Activated naive CD4-positive, alpha-beta T cell treated with anti-CD3 and anti-CD28 coated beads for 36 hours (primary cell): ENCODE results near the gene NOD1. TPM values are rescaled to one million over a fixed set of nuclear protein-coding genes. Genes with fewer than 3 reads are reported as not detected.

Source experiments
- CTCF ChIA-PET: fragments of 350-600 bp; sonication (Branson Sonifier 250); formaldehyde crosslinking; loops from one replicate; lab custom pipeline; 2021; ENCODE audit warnings: antibody characterized with exemption; lab: Charles Lee
- DNase-seq: peaks from one replicate; pipeline ENCODE4 v3.0.0-alpha.2; 2020
- H3K27ac Mint-ChIP-seq: one replicate; pipeline ENCODE4 v1.8.0; 2021; ENCODE audit warnings: mild to moderate bottlenecking, mixed read lengths
- H3K27me3 Mint-ChIP-seq: one replicate; pipeline ENCODE4 v1.8.0; 2021; ENCODE audit warnings: low read depth, mixed read lengths
- H3K36me3 Mint-ChIP-seq: one replicate; pipeline ENCODE4 v1.8.0; 2021; ENCODE audit warnings: low read depth, mixed read lengths
- H3K4me1 Mint-ChIP-seq: one replicate; pipeline ENCODE4 v1.8.0; 2021; ENCODE audit warnings: low read depth, mixed read lengths
- H3K4me3 Mint-ChIP-seq: one replicate; pipeline ENCODE4 v1.8.0; 2021; ENCODE audit warnings: mild to moderate bottlenecking, moderate library complexity, mixed read lengths
- H3K9me3 Mint-ChIP-seq: one replicate; pipeline ENCODE4 v1.8.0; 2021; ENCODE audit warnings: mixed read lengths
- intact Hi-C: fragments of 100-400 bp; cut with micrococcal nuclease; formaldehyde crosslinking; loops from one replicate; pipeline ENCODE4 v1.15.1; 2023
- total RNA-seq, 2 experiments: library from RNA; stranded (reverse); gene quantifications; one replicate each; pipeline ENCODE4 v1.2.3, GENCODE V29; 2021

The NOD1 gene
- total RNA-seq, 2 experiments from 2014 or later, result 9.2 to 9.8 TPM

- no peak for DNase-seq
- intact Hi-C loops, result no loop called here
- Mint-ChIP-seq H3K27ac (no peak overlapping the region), H3K4me3 (no peak overlapping the region), H3K9me3 (no peaks in the 10 kb centered on the region), H3K4me1 (no peaks in the 10 kb centered on the region), H3K27me3 (no peaks in the 10 kb centered on the region), H3K36me3 (peaks cover 12% of the 10 kb centered on the region)
- CTCF ChIA-PET, result interaction anchor here (0.6 kb wide), 1 partner anchor 340 kb away, joined by 3 read pairs; no protein-coding TSS in a partner anchor
Observed at GRCh38 chr7:30452280-30452930, 26.2 kb downstream of the NOD1 start.

DNA sequence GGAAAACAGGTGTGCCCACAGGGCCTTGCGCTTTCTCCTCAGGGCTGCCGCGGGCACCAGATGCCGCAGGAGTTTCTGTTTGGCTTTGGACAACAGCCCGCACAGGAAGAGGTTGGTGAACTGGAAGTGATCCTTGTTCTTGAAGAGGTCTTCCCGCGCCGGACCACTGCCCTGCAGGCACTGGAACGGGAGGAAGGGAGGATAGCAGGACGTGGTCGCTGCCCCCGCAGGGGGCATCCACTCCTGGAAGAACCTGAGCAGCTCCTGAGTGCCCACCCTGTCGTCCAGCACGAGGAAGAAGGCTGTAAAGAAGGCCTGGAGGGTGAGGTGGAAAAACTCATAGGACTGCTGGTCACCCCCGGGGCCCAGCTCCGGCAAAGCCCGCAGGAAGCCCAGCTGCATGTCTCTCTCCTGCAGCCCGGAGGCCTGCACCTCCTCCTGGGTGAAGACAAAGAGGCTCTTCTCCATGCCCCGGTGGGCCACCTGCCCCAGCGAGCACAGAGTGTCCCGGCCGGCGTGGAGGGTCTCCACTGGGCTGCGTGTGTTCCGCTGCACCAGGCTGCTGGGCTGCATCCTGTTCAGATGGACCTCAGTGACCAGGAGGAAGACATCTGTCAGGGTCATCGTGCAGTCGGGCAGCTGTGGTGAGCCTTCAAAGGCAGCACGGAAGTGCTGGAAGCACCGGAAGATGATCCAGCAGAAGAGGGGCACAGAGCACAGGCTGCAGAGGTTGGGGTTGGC, 26.9 kb downstream of the NOD1 start:
- CTCF ChIA-PET, result no interaction called here
- no peaks in the 10 kb centered on the region for H3K4me1 Mint-ChIP-seq

GRCh38 chr7:30450983-30451497, 27.5 kb downstream of the NOD1 start:
- DNase-seq, result no peak
- no peaks in the 10 kb centered on the region for H3K27me3 Mint-ChIP-seq
- intact Hi-C loops, result no loop called here
- no peaks in the 10 kb centered on the region for H3K9me3 Mint-ChIP-seq
- CTCF ChIA-PET, result no interaction called here
- H3K4me1 Mint-ChIP-seq, result no peaks in the 10 kb centered on the region
- H3K36me3 Mint-ChIP-seq, result peaks cover 11% of the 10 kb centered on the region
- H3K27ac Mint-ChIP-seq, result no peak overlapping the region
- H3K4me3 Mint-ChIP-seq, result no peak overlapping the region

More for the DNA sequence above, 26.9 kb downstream of the NOD1 start:
- H3K27me3 Mint-ChIP-seq, result no peaks in the 10 kb centered on the region
- H3K9me3 Mint-ChIP-seq, result no peaks in the 10 kb centered on the region
- intact Hi-C loops, result no loop called here
- peaks cover 12% of the 10 kb centered on the region for H3K36me3 Mint-ChIP-seq
- DNase-seq, result no peak
- no peak overlapping the region for H3K4me3 Mint-ChIP-seq
- no peak overlapping the region for H3K27ac Mint-ChIP-seq

DNA sequence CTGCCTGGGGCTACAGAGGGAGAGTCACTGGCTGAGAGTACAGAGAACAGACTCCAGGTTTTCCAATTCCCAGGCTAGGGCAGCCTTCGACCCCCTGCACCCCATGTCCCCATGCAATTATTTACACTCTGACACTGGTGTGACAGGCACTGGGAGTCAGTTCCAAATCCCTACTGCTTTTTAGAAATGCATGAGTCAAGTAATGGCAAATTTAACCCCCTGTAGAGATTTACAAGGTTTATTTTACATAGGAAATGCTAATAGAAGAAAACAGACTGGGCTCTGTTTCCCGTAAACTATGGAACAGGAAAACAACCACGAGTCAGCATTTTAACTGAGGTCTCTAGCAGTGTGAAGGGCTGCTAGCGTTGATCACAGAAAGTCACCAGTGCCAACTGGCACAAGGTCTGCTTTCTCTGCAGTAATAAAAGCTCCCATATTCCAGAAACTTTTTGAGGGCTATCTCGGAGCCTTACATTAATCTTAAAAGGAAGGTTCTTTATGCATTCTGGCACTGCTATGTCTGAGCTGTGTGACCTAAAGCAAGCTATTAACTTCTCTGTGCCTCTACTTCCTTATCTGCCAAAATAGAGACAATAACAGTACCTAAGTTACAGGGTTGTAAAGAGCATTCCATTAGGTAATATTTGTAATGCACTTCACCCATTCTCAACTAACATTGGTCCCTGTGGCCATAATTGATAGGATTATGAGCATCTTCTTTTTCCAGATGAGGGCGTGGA, 28.2 kb downstream of the NOD1 start:
- H3K9me3 Mint-ChIP-seq, result no peaks in the 10 kb centered on the region
- peaks cover 3% of the 10 kb centered on the region for H3K4me1 Mint-ChIP-seq
- H3K27ac Mint-ChIP-seq, result no peak overlapping the region
- no peak for DNase-seq
- CTCF ChIA-PET, result no interaction called here
- H3K4me3 Mint-ChIP-seq, result no peak overlapping the region
- intact Hi-C loops, result no loop called here
- H3K36me3 Mint-ChIP-seq, result peaks cover 14% of the 10 kb centered on the region
- no peaks in the 10 kb centered on the region for H3K27me3 Mint-ChIP-seq

- Mint-ChIP-seq H3K4me1 (peaks cover 3% of the 10 kb centered on the region), H3K27me3 (no peaks in the 10 kb centered on the region), H3K27ac (no peak overlapping the region), H3K4me3 (no peak overlapping the region), H3K9me3 (no peaks in the 10 kb centered on the region), H3K36me3 (peaks cover 14% of the 10 kb centered on the region)
- CTCF ChIA-PET, result no interaction called here
- intact Hi-C loops, result no loop called here
- DNase-seq, result no peak
Observed at GRCh38 chr7:30448461-30449189, 30.0 kb downstream of the NOD1 start.

GRCh38 chr7:30447466-30447865, 31.1 kb downstream of the NOD1 start:
- CTCF ChIA-PET, result no interaction called here
- no peaks in the 10 kb centered on the region for H3K9me3 Mint-ChIP-seq
- intact Hi-C loops, result no loop called here
- no peak for DNase-seq
- no peak overlapping the region for H3K4me3 Mint-ChIP-seq
- peaks cover 14% of the 10 kb centered on the region for H3K36me3 Mint-ChIP-seq
- peaks cover 3% of the 10 kb centered on the region for H3K4me1 Mint-ChIP-seq
- H3K27ac Mint-ChIP-seq, result no peak overlapping the region
- no peaks in the 10 kb centered on the region for H3K27me3 Mint-ChIP-seq

GRCh38 chr7:30446266-30446665, 32.3 kb downstream of the NOD1 start:
- Mint-ChIP-seq H3K27ac (no peak overlapping the region), H3K36me3 (peaks cover 14% of the 10 kb centered on the region), H3K9me3 (no peaks in the 10 kb centered on the region), H3K4me3 (no peak overlapping the region), H3K27me3 (no peaks in the 10 kb centered on the region), H3K4me1 (peaks cover 3% of the 10 kb centered on the region)
- CTCF ChIA-PET, result no interaction called here
- intact Hi-C loops, result no loop called here
- DNase-seq, result no peak

DNA sequence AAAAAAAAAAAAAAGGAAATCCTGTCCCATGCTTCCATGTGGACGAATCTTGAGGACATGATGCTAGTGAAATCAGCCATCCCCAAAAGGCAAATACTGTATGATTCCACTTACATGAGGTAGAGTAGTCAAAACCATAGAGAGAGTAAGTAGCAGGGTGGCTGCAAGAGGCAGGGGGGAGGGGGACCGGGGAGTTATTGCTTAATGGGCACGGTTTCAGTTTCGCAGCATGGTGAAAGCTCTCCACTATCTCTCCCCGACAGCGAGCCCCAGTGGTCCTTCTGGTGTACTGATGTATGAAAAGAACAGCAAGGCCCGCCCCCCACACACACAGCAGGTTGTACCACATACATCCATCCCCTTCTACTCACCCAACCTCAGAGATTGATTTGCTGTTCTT, 32.8 kb downstream of the NOD1 start:
- intact Hi-C loops, result no loop called here
- Mint-ChIP-seq H3K4me1 (peaks cover 3% of the 10 kb centered on the region), H3K4me3 (no peak overlapping the region), H3K36me3 (peaks cover 13% of the 10 kb centered on the region), H3K27ac (no peak overlapping the region), H3K27me3 (no peaks in the 10 kb centered on the region), H3K9me3 (no peaks in the 10 kb centered on the region)
- peak; percentile 65 for DNase-seq
- CTCF ChIA-PET, result interaction anchor here (0.6 kb wide), 1 partner anchor 118 kb away, joined by 3 read pairs; no protein-coding TSS in a partner anchor

GRCh38 chr7:30437823-30438574, 40.6 kb downstream of the NOD1 start:
- Mint-ChIP-seq H3K27me3 (no peaks in the 10 kb centered on the region), H3K27ac (no peak overlapping the region), H3K4me3 (no peak overlapping the region), H3K4me1 (no peaks in the 10 kb centered on the region), H3K9me3 (no peaks in the 10 kb centered on the region), H3K36me3 (peaks cover 20% of the 10 kb centered on the region)
- intact Hi-C loops, result no loop called here
- CTCF ChIA-PET, result no interaction called here
- no peak for DNase-seq

- Mint-ChIP-seq H3K9me3 (no peaks in the 10 kb centered on the region), H3K4me3 (no peak overlapping the region), H3K27ac (no peak overlapping the region), H3K4me1 (no peaks in the 10 kb centered on the region), H3K36me3 (peaks cover 20% of the 10 kb centered on the region), H3K27me3 (no peaks in the 10 kb centered on the region)
- intact Hi-C loops, result no loop called here
- CTCF ChIA-PET, result no interaction called here
- DNase-seq, result no peak
Observed at GRCh38 chr7:30436518-30436917, 42.1 kb downstream of the NOD1 start.

DNA sequence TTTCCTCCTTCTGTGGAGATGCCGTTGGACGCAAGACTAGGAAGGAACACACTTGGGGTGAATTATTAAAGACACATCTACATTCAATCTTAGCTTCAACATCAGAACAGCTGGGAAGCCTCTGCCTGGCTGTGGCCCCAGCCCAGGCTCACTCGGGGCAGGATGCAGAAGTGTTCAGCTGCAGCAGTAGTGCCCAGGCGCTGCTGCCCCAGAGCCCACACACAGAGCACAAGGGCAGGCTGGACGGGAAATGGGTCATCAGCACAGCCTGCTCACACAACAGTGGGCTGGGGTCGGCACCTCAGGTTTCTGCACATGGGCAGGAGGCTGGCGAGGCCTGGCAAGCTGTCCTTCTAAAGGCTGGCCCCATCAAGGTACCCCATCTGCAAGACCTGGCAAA, 42.5 kb downstream of the NOD1 start:
- no peaks in the 10 kb centered on the region for H3K4me1 Mint-ChIP-seq
- H3K36me3 Mint-ChIP-seq, result peaks cover 20% of the 10 kb centered on the region
- DNase-seq, result no peak
- H3K4me3 Mint-ChIP-seq, result no peak overlapping the region
- H3K9me3 Mint-ChIP-seq, result no peaks in the 10 kb centered on the region
- CTCF ChIA-PET, result no interaction called here
- intact Hi-C loops, result no loop called here
- no peaks in the 10 kb centered on the region for H3K27me3 Mint-ChIP-seq
- H3K27ac Mint-ChIP-seq, result no peak overlapping the region
